GM10266 (cell line): ENCODE data around the gene TCF3.

ENCODE experiments used
- DNase-seq: peaks from one replicate; pipeline ENCODE4 v3.0.0; 2012; ENCODE audit errors: extremely low spot score
- CTCF ChIP-seq: IDR thresholded peaks from 2 replicates; pipeline ENCODE4 v1.5.1; 2012; ENCODE audit warnings: mild to moderate bottlenecking, low read depth; ENCODE audit not compliant: control insufficient read depth, insufficient read depth; ENCODE audit errors: missing control alignments

TCF3 gene

GRCh38 chr19:1585243-1585580, 67.2 kb downstream of the TCF3 start:
- TF ChIP-seq CTCF: no peak

GRCh38 chr19:1584500-1585242, 67.7 kb downstream of the TCF3 start:
- TF ChIP-seq CTCF: no peak

More at GRCh38 chr19:1585243-1585580, 67.2 kb downstream of the TCF3 start:
- no peak for DNase-seq

GRCh38 chr19:1582201-1582600, 70.2 kb downstream of the TCF3 start:
- DNase-seq: no peak
- TF ChIP-seq CTCF: no peak

More at GRCh38 chr19:1584500-1585242, 67.7 kb downstream of the TCF3 start:
- no peak for DNase-seq

- DNase-seq: no peak
- TF ChIP-seq CTCF: no peak
Measured at GRCh38 chr19:1580957-1581356, 71.5 kb downstream of the TCF3 start.

GRCh38 chr19:1580382-1580781, 72.0 kb downstream of the TCF3 start:
- no peak for TF ChIP-seq CTCF
- no peak for DNase-seq

GRCh38 chr19:1579222-1579621, 73.2 kb downstream of the TCF3 start:
- TF ChIP-seq CTCF: no peak
- DNase-seq: no peak

GRCh38 chr19:1577929-1578618, 74.3 kb downstream of the TCF3 start:
- DNase-seq: no peak
- TF ChIP-seq CTCF: no peak
